HUES48 (cell line): ENCODE data around the gene C20orf96.
A peak's percentile ranks its signal among the peaks of the same experiment; 100 is the strongest.
"Not testable (repeated sequence)": the region's sequence is repeated elsewhere in the genome, so short reads cannot be mapped to it uniquely, and the experiment has no call there.

Source experiments
- H3K27ac ChIP-seq: one replicate; pipeline ENCODE4 v1.7.0; 2013; ENCODE audit warnings: low read depth, low read length, inconsistent platforms
- H3K27me3 ChIP-seq: 2 replicates; pipeline ENCODE4 v1.6.1; 2013; ENCODE audit warnings: mild to moderate bottlenecking, low read length; ENCODE audit not compliant: control insufficient read depth, insufficient read depth
- H3K36me3 ChIP-seq: 2 replicates; pipeline ENCODE4 v1.6.1; 2013; ENCODE audit warnings: low read length; ENCODE audit not compliant: control insufficient read depth, insufficient read depth
- H3K4me1 ChIP-seq: 2 replicates; pipeline ENCODE4 v1.6.1; 2013; ENCODE audit warnings: mild to moderate bottlenecking, low read length; ENCODE audit not compliant: control insufficient read depth, insufficient read depth
- H3K4me3 ChIP-seq: 2 replicates; pipeline ENCODE4 v1.5.1; 2013; ENCODE audit warnings: mild to moderate bottlenecking, low read depth, low read length
- H3K9ac ChIP-seq: 2 replicates; pipeline ENCODE4 v1.6.1; 2013; ENCODE audit warnings: mild to moderate bottlenecking, low read depth, low read length, moderate library complexity
- H3K9me3 ChIP-seq: 2 replicates; pipeline ENCODE4 v1.6.1; 2013; ENCODE audit warnings: low read length; ENCODE audit not compliant: control insufficient read depth, insufficient read depth

The C20orf96 gene

GRCh38 chr20:258963-259362 lies 31.6 kb downstream of the C20orf96 start:
- no peak overlapping the region for H3K27ac ChIP-seq

DNA sequence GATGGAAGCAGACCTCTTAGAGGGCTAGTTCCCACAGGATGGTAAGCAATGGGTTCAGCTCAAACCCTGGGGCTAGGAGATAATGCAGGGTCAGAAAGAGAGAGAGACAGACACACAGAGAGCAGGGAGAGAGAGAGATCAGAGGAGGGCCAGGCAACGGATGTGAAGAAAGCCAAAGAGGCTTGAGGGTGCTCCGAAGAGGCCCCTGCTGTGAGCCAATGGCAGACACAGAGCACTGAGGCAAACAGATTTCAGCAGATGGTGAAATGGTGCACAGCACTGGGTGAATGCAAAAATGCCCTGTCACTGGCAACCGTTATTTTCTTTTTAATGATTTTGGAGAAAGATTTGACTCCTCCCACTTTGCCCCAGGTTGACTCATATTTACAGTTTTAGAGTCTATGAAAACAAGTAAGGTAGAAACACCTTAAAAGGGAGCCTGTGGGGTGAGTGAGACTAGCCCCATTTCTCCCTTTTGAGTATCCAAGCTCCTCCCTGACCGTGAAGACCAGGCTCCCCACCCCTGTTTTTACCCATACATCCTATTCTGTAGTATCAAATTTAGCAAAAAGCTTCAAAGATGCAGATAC lies 32.2 kb downstream of the C20orf96 start:
- no peak overlapping the region for H3K4me3 ChIP-seq
- H3K4me1 ChIP-seq = no peaks in the 10 kb centered on the region
- H3K9me3 ChIP-seq = no peaks in the 10 kb centered on the region
- H3K27ac ChIP-seq = no peak overlapping the region
- H3K36me3 ChIP-seq = no peaks in the 10 kb centered on the region
- no peak overlapping the region for H3K9ac ChIP-seq
- H3K27me3 ChIP-seq = peaks cover 84% of the 10 kb centered on the region

More at GRCh38 chr20:258963-259362, 31.6 kb downstream of the C20orf96 start:
- Histone ChIP-seq H3K27me3 (peaks cover 83% of the 10 kb centered on the region), H3K9me3 (no peaks in the 10 kb centered on the region), H3K4me1 (no peaks in the 10 kb centered on the region), H3K4me3 (no peak overlapping the region), H3K9ac (no peak overlapping the region), H3K36me3 (no peaks in the 10 kb centered on the region)

DNA sequence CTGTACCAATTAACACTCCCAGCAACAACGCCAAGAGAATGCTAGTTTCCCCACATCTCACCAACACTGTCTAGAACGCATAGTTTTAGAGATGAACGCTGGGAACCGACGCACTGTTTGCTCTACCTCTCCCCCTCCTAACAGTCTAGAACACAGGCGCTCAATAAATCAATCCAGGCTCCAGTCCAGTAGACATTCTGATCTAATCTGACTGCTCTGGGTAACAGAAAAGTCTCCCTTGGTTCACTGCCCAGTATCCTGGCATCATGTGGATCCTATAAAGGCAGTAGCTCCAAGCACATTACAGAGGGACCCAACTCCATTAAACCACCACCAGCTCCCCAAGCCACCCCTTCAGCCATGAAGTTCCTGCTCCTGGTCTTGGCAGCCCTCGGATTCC lies 33.1 kb downstream of the C20orf96 start, which contains the start of gene DEFB132:
DEFB132 (plus strand) TSS at position 306 of the 400 bp plus-strand sequence; CDS start at position 361, 55 bp downstream.
- Histone ChIP-seq H3K4me1 (no peaks in the 10 kb centered on the region), H3K27ac (no peak within 1 kb of the TSS), H3K9me3 (no peaks in the 10 kb centered on the region), H3K27me3 (peaks cover 84% of the 10 kb centered on the region), H3K36me3 (no peaks in the 10 kb centered on the region), H3K9ac (no peak within 1 kb of the TSS), H3K4me3 (no peak within 1 kb of the TSS)

DNA sequence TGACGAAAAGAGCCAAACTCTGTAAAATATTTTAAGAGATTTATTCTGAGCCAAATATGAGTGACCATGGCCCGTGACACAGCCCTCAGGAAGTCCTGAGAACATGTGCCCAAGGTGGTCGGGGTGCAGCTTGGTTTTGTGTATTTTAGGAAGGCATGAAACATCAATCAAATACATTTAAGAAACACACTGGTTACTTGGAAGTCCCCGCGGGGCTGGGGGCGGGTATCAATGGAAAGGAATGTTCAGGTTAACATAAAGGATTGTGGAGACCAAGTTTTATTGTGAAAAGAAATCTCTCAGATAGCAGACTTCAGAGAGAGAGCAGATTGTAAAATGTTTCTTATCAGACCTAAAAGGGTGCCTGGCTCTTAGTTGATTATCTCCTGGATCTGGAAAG lies 37.1 kb downstream of the C20orf96 start:
- peaks cover 12% of the 10 kb centered on the region for H3K4me1 ChIP-seq
- not testable (repeated sequence) for H3K9me3 ChIP-seq, H3K4me3 ChIP-seq, H3K27ac ChIP-seq, H3K36me3 ChIP-seq, H3K9ac ChIP-seq
- H3K27me3 ChIP-seq = peaks cover 96% of the 10 kb centered on the region

- H3K9me3 ChIP-seq = 0 out of 2 replicates have a peak, but pooled peaks cover 6% of the 10 kb centered on the region
- H3K27me3 ChIP-seq = peaks cover 95% of the 10 kb centered on the region
- H3K36me3 ChIP-seq = no peaks in the 10 kb centered on the region
- no peak overlapping the region for H3K9ac ChIP-seq
- no peak overlapping the region for H3K4me3 ChIP-seq
- no peak overlapping the region for H3K27ac ChIP-seq
- H3K4me1 ChIP-seq = peaks cover 12% of the 10 kb centered on the region
Measured at GRCh38 chr20:252801-253200, 37.7 kb downstream of the C20orf96 start.

GRCh38 chr20:251354-251753 lies 39.2 kb downstream of the C20orf96 start:
- H3K4me1 ChIP-seq = peaks cover 12% of the 10 kb centered on the region
- H3K4me3 ChIP-seq = no peak overlapping the region
- 0 out of 2 replicates have a peak, but pooled peaks cover 6% of the 10 kb centered on the region for H3K9me3 ChIP-seq
- peak overlapping the region; percentile 14 for H3K27ac ChIP-seq
- peaks cover 95% of the 10 kb centered on the region for H3K27me3 ChIP-seq
- H3K9ac ChIP-seq = no peak overlapping the region
- H3K36me3 ChIP-seq = no peaks in the 10 kb centered on the region

DNA sequence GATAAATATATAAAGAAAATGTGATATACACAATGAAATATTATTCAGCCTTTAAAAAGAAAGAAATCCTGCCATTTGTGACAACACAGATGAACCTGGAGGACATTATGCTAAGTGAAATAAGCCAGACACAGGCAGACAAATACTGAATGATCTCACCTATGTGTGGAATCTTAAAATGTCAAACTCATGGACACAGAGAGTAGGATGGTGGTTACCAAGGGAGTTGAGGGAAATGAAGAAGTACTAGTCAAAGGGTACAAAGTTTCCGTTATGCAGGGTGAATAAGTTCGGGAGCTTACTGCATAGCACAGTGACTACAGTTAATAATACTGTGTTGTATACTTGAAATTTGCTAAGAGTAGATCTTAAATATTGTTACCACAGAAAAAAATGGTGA lies 47.6 kb downstream of the C20orf96 start:
- H3K27ac ChIP-seq = no peak overlapping the region
- no peaks in the 10 kb centered on the region for H3K9me3 ChIP-seq
- no peak overlapping the region for H3K9ac ChIP-seq
- H3K4me1 ChIP-seq = no peaks in the 10 kb centered on the region
- H3K4me3 ChIP-seq = no peak overlapping the region
- peaks cover 69% of the 10 kb centered on the region for H3K27me3 ChIP-seq
- no peaks in the 10 kb centered on the region for H3K36me3 ChIP-seq

GRCh38 chr20:237929-238328 lies 52.6 kb downstream of the C20orf96 start:
- H3K4me1 ChIP-seq = no peaks in the 10 kb centered on the region
- no peak overlapping the region for H3K4me3 ChIP-seq
- no peaks in the 10 kb centered on the region for H3K36me3 ChIP-seq
- peaks cover 39% of the 10 kb centered on the region for H3K27me3 ChIP-seq
- no peaks in the 10 kb centered on the region for H3K9me3 ChIP-seq
- H3K27ac ChIP-seq = no peak overlapping the region
- H3K9ac ChIP-seq = no peak overlapping the region

DNA sequence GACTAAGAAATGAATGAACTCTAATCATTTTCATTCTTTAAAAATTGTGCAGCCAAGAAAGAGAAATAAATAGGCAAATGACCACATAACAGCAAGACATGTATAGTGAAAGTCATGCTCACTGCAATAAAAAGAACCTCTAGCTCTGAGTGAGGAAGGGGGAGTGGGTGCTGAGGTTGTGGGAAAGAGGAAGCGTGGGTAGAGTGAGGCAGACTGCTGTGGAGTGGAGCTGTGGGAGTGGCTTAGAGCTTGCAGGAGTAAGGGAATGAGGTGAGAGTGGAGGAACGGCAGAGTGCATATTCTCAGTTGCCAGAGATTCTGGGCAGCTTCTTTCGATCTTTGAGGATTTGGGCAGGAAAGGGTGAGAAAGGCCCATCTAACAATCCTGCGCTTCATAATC lies 53.1 kb downstream of the C20orf96 start:
- peaks cover 34% of the 10 kb centered on the region for H3K27me3 ChIP-seq
- no peak overlapping the region for H3K27ac ChIP-seq
- H3K4me3 ChIP-seq = no peak overlapping the region
- H3K4me1 ChIP-seq = no peaks in the 10 kb centered on the region
- no peaks in the 10 kb centered on the region for H3K9me3 ChIP-seq
- H3K9ac ChIP-seq = no peak overlapping the region
- no peaks in the 10 kb centered on the region for H3K36me3 ChIP-seq

GRCh38 chr20:235891-236290 lies 54.7 kb downstream of the C20orf96 start:
- Histone ChIP-seq H3K36me3 (no peaks in the 10 kb centered on the region), H3K27me3 (peaks cover 21% of the 10 kb centered on the region; the same call in 1 of the 2 replicates), H3K27ac (no peak overlapping the region), H3K9ac (no peak overlapping the region), H3K4me3 (no peak overlapping the region), H3K4me1 (no peaks in the 10 kb centered on the region), H3K9me3 (peaks cover 3% of the 10 kb centered on the region; the same call in 1 of the 2 replicates)

DNA sequence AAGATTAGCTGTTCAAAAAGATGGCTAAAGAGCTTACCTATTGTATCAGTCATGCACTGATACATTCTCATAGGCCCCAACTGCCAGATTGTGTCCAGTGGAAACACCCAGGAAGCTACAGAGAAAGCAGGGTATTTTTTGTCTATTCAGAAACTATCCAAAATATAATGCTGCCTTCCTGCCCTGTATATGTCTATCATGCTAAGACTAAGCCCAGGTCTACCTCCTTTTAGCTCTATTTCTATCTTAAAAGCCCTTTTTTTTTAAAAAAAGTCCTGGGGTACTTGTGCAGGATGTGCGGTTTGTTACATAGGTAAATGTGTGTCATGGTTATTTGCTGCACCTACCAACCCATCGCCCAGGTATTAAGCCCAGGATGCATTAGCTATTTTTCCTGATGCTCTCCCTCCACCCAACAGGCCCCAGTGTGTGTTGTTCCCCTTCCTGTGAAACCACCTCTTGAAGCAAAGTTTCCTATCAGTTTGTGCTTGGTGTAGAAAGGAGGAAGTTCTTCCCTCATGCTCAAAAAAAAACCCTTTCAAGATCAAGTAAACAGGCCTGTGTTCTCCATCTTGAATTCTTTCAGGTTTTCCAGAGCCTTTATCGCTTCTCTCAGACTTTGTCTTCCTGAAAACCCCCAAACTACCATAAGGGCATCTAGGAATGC lies 63.0 kb downstream of the C20orf96 start:
- H3K9me3 ChIP-seq = peaks cover 5% of the 10 kb centered on the region
- H3K4me1 ChIP-seq = no peaks in the 10 kb centered on the region
- no peaks in the 10 kb centered on the region for H3K36me3 ChIP-seq
- no peak overlapping the region for H3K27ac ChIP-seq
- H3K4me3 ChIP-seq = no peak overlapping the region
- H3K27me3 ChIP-seq = peaks cover 8% of the 10 kb centered on the region; the same call in 1 of the 2 replicates
- H3K9ac ChIP-seq = no peak overlapping the region
